AG04449 (cell line): ENCODE results near the gene PAPOLB.

Experiments
- CTCF ChIA-PET: fragments of 350-600 bp; formaldehyde crosslinking; extraction: SDS; loops from one replicate; lab custom pipeline; 2021; ENCODE audit warnings: antibody characterized with exemption; lab: Yijun Ruan, JAX
- POLR2A ChIA-PET: fragments of 400-600, 350-600 bp; formaldehyde crosslinking; extraction: SDS; loops from one replicate; lab custom pipeline; 2020; ENCODE audit warnings: antibody characterized with exemption, inconsistent platforms; lab: Yijun Ruan, JAX
- DNase-seq: peaks from one replicate; pipeline ENCODE4 v3.0.0-alpha.2; 2010; ENCODE audit warnings: low read depth, low spot score
- H3K4me3 ChIP-seq: 2 replicates; pipeline ENCODE4 v1.5.1; 2011; ENCODE audit warnings: low read depth, mild to moderate bottlenecking, control low read depth, low read length
- CTCF ChIP-seq: IDR thresholded peaks from one replicate; pipeline ENCODE4 v1.5.1; 2011; ENCODE audit warnings: mild to moderate bottlenecking, moderate library complexity, low read length, control low read depth, inconsistent platforms; ENCODE audit not compliant: insufficient read depth; ENCODE audit errors: missing control alignments

PAPOLB gene

GRCh38 chr7:4850262-4850795 lies 11.5 kb downstream of the PAPOLB start:
- POLR2A ChIA-PET = no interaction called here
- no peak for TF ChIP-seq CTCF
- no peak overlapping the region for H3K4me3 ChIP-seq
- DNase-seq = no peak
- CTCF ChIA-PET = interaction anchor here (1.0 to 2.0 kb wide), 2 partner anchors 19 to 33 kb away, joined by 3 to 6 read pairs; partner anchors contain the start of gene RADIL

GRCh38 chr7:4849390-4849789 lies 12.4 kb downstream of the PAPOLB start:
- CTCF ChIA-PET = interaction anchor here (1.5 to 2.0 kb wide), 3 partner anchors 21 to 57 kb away, joined by 3 to 7 read pairs (median 6); partner anchors contain the start of gene RADIL

GRCh38 chr7:4845740-4846142 lies 16.1 kb downstream of the PAPOLB start:
- ChIA-PET POLR2A (no interaction called here), CTCF (no interaction called here)
- DNase-seq = no peak
- no peak overlapping the region for H3K4me3 ChIP-seq
- TF ChIP-seq CTCF = peak; percentile 6

More at GRCh38 chr7:4849390-4849789, 12.4 kb downstream of the PAPOLB start:
- no peak for TF ChIP-seq CTCF
- DNase-seq = no peak
- H3K4me3 ChIP-seq = no peak overlapping the region
- POLR2A ChIA-PET = no interaction called here

- no peak for DNase-seq
- ChIA-PET CTCF (interaction anchor here (1.3 kb wide), 1 partner anchor 12 kb away, joined by 7 read pairs; no protein-coding TSS in a partner anchor), POLR2A (no interaction called here)
- no peak for TF ChIP-seq CTCF
- no peak overlapping the region for H3K4me3 ChIP-seq
Observed at GRCh38 chr7:4842319-4843064, 19.3 kb downstream of the PAPOLB start.

- ChIA-PET POLR2A (no interaction called here), CTCF (interaction anchor here (1.3 kb wide), 1 partner anchor 12 kb away, joined by 7 read pairs; no protein-coding TSS in a partner anchor)
- no peak overlapping the region for H3K4me3 ChIP-seq
- TF ChIP-seq CTCF = no peak
- DNase-seq = no peak
Observed at GRCh38 chr7:4841836-4842235, 20.0 kb downstream of the PAPOLB start.
